ACHN (cell line): Measurements from ENCODE around the gene SIGLEC7.

ENCODE experiments used
- DNase-seq: peaks from one replicate; pipeline ENCODE4 v3.0.0-alpha.2; 2015
- in situ Hi-C: cut with HindIII; loops from 2 replicates; pipeline ENCODE4 v1.10.0; 2017; ENCODE audit warnings: low sequenced_read_pairs, low pct_ligation_motif_present, low pct_unique_long_range_greater_than_20kb

SIGLEC7 gene

GRCh38 chr19:51142119-51142518 is at the start of gene SIGLEC7:
Gene SIGLEC7 (plus strand): TSS chr19:51142301. CDS start chr19:51142370, 69 bp downstream.
- no peak for DNase-seq
- in situ Hi-C loops: no loop called here

- no peak for DNase-seq
- in situ Hi-C loops: no loop called here
Observed at GRCh38 chr19:51093101-51093500, 49.0 kb upstream of the SIGLEC7 start.

GRCh38 chr19:51093510-51094345 is 48.4 kb upstream of the SIGLEC7 start:
- in situ Hi-C loops: no loop called here
- peak; percentile 13 for DNase-seq

GRCh38 chr19:51094696-51095279 is 47.3 kb upstream of the SIGLEC7 start:
- DNase-seq: peak; percentile 9
- in situ Hi-C loops: no loop called here

GRCh38 chr19:51096473-51097165 is 45.5 kb upstream of the SIGLEC7 start:
- peak; percentile 10 for DNase-seq
- in situ Hi-C loops: no loop called here

GRCh38 chr19:51097166-51097738 is 44.8 kb upstream of the SIGLEC7 start:
- DNase-seq: peak; percentile 37

GRCh38 chr19:51097796-51098195 is 44.3 kb upstream of the SIGLEC7 start:
- in situ Hi-C loops: no loop called here

More at GRCh38 chr19:51097166-51097738, 44.8 kb upstream of the SIGLEC7 start:
- in situ Hi-C loops: no loop called here

GRCh38 chr19:51098365-51099046 is 43.6 kb upstream of the SIGLEC7 start:
- no peak for DNase-seq
- in situ Hi-C loops: no loop called here

More at GRCh38 chr19:51097796-51098195, 44.3 kb upstream of the SIGLEC7 start:
- DNase-seq: no peak

GRCh38 chr19:51099047-51099382 is 43.1 kb upstream of the SIGLEC7 start:
- in situ Hi-C loops: no loop called here
- no peak for DNase-seq

- no peak for DNase-seq
- in situ Hi-C loops: no loop called here
Observed at GRCh38 chr19:51100601-51101000, 41.5 kb upstream of the SIGLEC7 start.

- no peak for DNase-seq
- in situ Hi-C loops: no loop called here
Observed at GRCh38 chr19:51101171-51101865, 40.8 kb upstream of the SIGLEC7 start.

- in situ Hi-C loops: no loop called here
- no peak for DNase-seq
Observed at GRCh38 chr19:51102991-51103390, 39.1 kb upstream of the SIGLEC7 start.

- no peak for DNase-seq
- in situ Hi-C loops: no loop called here
Observed at GRCh38 chr19:51103926-51104341, 38.2 kb upstream of the SIGLEC7 start.

- DNase-seq: peak; percentile 32
- in situ Hi-C loops: no loop called here
Observed at GRCh38 chr19:51107406-51108065, 34.6 kb upstream of the SIGLEC7 start.

- peak; percentile 98 for DNase-seq
Observed at GRCh38 chr19:51108066-51108804, 33.9 kb upstream of the SIGLEC7 start, which contains the start of gene CTU1. Gene CTU1 (minus strand): TSS chr19:51108409. CDS start chr19:51104569, 3,840 bp downstream.

GRCh38 chr19:51108805-51109146 is 33.3 kb upstream of the SIGLEC7 start:
- no peak for DNase-seq
- in situ Hi-C loops: no loop called here

More at GRCh38 chr19:51108066-51108804, 33.9 kb upstream of the SIGLEC7 start, which contains the start of gene CTU1:
- in situ Hi-C loops: no loop called here

GRCh38 chr19:51110666-51110971 is 31.5 kb upstream of the SIGLEC7 start:
- in situ Hi-C loops: no loop called here
- no peak for DNase-seq
